Measurements from ENCODE around the gene NRDE2. TPM values are rescaled to one million over a fixed set of nuclear protein-coding genes. Genes with fewer than 3 reads are reported as not detected.

Gene NRDE2
- total and polyA plus RNA-seq, 8 donors = 7.0 to 12.7 (median 9.3) TPM

- peak in 1 of 4 donors; percentile 31 for ATAC-seq
- no peak for DNase-seq
- Histone ChIP-seq H3K4me3 (no peak overlapping the region), H3K27me3 (no peaks in the 10 kb centered on the region), H3K4me1 (no peaks in the 10 kb centered on the region), H3K9me3 (no peaks in the 10 kb centered on the region), H3K27ac (no peak overlapping the region), H3K36me3 (peaks cover 0 to 24% (median 0%) of the 10 kb centered on the region in 3 donors)
- FAIRE-seq = no peak
- intact Hi-C loops (cut with DNase I) = no loop called here
- WGBS, 2 donors = 36 to 43% methylated on average over 4 of the region's 4 CpGs
- TF ChIP-seq CTCF (IDR thresholded peaks at IDR 0.05) = no peak
Observed at GRCh38 chr14:90318016-90318415, 13.7 kb downstream of the NRDE2 start.

DNA sequence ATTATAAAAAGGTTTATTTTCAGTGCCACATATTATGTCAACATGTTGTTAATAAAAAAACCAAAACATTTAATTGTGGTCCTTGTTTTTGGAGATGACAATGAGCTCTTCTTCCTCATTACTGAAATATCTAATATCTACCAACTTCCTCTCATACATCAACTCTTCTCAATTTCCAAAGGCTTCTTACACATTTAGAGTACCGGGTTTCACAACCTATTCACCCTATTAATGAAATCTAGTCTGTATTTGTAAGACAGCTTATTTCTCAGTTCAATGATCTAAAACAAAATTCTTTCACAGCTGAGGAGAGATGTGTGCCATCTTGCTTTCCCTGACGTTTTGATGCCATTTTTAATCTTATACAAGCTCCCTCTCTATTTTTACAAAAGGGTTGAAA, 14.5 kb downstream of the NRDE2 start:
- TF ChIP-seq CTCF (IDR thresholded peaks at IDR 0.05) = no peak
- intact Hi-C loops (cut with DNase I) = no loop called here
- Histone ChIP-seq H3K4me3 (no peak overlapping the region), H3K4me1 (no peaks in the 10 kb centered on the region), H3K27ac (no peak overlapping the region), H3K36me3 (peaks cover 0 to 25% (median 0%) of the 10 kb centered on the region in 3 donors), H3K9me3 (no peaks in the 10 kb centered on the region), H3K27me3 (no peaks in the 10 kb centered on the region)
- WGBS, 2 donors = 82 to 84% methylated on average over 2 of the region's 2 CpGs
- ATAC-seq = no peak
- DNase-seq = no peak
- no peak for FAIRE-seq

DNA sequence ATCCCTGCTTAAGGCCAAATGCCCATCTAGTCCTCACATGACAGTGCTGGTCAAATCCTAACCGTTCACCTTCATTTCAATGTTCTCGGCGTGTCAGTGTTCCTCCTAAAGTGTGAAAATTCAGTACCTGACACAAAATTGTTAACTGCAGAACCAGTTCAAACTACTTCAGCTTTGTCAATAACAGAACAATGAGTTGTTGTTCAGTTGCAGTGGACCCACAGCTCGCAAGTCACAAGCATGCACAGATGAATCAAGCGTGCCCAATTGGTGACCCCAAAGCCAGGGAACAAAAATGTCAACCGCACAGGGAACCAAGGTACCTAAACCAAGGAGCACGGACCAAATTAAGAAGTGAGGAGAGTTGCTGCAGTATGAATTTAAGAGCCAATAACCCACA, 23.2 kb downstream of the NRDE2 start:
- no peak overlapping the region for H3K4me3 ChIP-seq
- ATAC-seq (peak in 1 of 4 donors; percentile 30), FAIRE-seq (no peak), DNase-seq (no peak)
- H3K36me3 ChIP-seq = peaks cover 0 to 23% (median 0%) of the 10 kb centered on the region in 3 donors
- WGBS, 2 donors = 66 to 75% methylated on average over 7 of the region's 7 CpGs
- H3K9me3 ChIP-seq = no peaks in the 10 kb centered on the region
- intact Hi-C loops (cut with DNase I) = loop anchor here in 1 of 3 donors (10.0 kb wide), 1 partner anchor 396 kb away; no protein-coding TSS in a partner anchor
- H3K27ac ChIP-seq = no peak overlapping the region
- TF ChIP-seq CTCF (IDR thresholded peaks at IDR 0.05) = no peak
- no peaks in the 10 kb centered on the region for H3K4me1 ChIP-seq
- no peaks in the 10 kb centered on the region for H3K27me3 ChIP-seq

DNA sequence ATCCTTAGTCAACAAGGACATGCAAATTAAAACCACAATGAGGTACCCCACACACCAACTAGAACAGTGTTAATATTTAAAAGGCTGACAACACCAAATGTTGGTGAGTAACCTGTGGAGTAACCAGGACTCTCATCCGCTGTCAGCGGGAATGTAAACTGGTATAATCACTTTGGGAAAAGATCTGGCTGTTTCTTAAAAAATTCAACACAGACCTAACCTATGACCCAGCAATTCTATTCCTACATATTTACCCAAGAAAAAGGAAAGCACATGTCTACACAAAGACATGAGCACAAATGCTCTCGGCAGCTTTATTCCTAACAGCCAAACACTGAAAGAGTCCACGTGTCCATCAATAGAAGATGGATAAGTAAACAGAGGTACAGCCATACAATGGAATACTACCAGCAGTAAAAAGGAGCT, 26.6 kb downstream of the NRDE2 start:
- no peaks in the 10 kb centered on the region for H3K9me3 ChIP-seq
- DNase-seq (no peak), FAIRE-seq (no peak), ATAC-seq (no peak)
- no peak overlapping the region for H3K4me3 ChIP-seq
- intact Hi-C loops (cut with DNase I) = loop anchor here in 1 of 3 donors (10.0 kb wide), 1 partner anchor 400 kb away; no protein-coding TSS in a partner anchor
- no peaks in the 10 kb centered on the region for H3K27me3 ChIP-seq
- TF ChIP-seq CTCF (IDR thresholded peaks at IDR 0.05) = no peak
- 62 to 74% methylated on average over 4 of the region's 4 CpGs for WGBS, 2 donors
- H3K27ac ChIP-seq = no peak overlapping the region
- peaks cover 0 to 7% (median 5%) of the 10 kb centered on the region in 3 donors for H3K36me3 ChIP-seq
- peaks cover 0 to 8% (median 4%) of the 10 kb centered on the region in 3 donors for H3K4me1 ChIP-seq

- no peak for TF ChIP-seq CTCF (IDR thresholded peaks at IDR 0.05)
- Histone ChIP-seq H3K9me3 (no peaks in the 10 kb centered on the region), H3K36me3 (peaks cover 0 to 7% (median 5%) of the 10 kb centered on the region in 3 donors)
Observed at GRCh38 chr14:90304502-90304901, 27.2 kb downstream of the NRDE2 start.

More at GRCh38 chr14:90304502-90304901, 27.2 kb downstream of the NRDE2 start:
- Histone ChIP-seq H3K27ac (no peak overlapping the region), H3K4me3 (no peak overlapping the region), H3K4me1 (peaks cover 0 to 8% (median 4%) of the 10 kb centered on the region in 3 donors), H3K27me3 (no peaks in the 10 kb centered on the region)
- DNase-seq (no peak), ATAC-seq (no peak), FAIRE-seq (no peak)
- intact Hi-C loops (cut with DNase I) = loop anchor here in 1 of 3 donors (10.0 kb wide), 1 partner anchor 400 kb away; no protein-coding TSS in a partner anchor
